Measurements from ENCODE around the gene ARRDC3.
"Not testable (repeated sequence)": the region's sequence is repeated elsewhere in the genome, so short reads cannot be mapped to it uniquely, and the experiment has no call there.

ARRDC3 gene

GRCh38 chr5:91388362-91388761, 5.2 kb upstream of the ARRDC3 start:
- in situ Hi-C loops (cut with MboI; ENCODE audit: low sequenced_read_pairs, unreplicated experiment): loop anchor here (10.0 to 25.0 kb wide), 2 partner anchors 164 to 526 kb away; no protein-coding TSS in a partner anchor
- no peak for TF ChIP-seq CTCF (IDR thresholded peaks at IDR 0.05; ENCODE audit: borderline replicate concordance, control extremely low read depth, extremely low read depth, insufficient read depth, missing control alignments)
- DNase-seq (ENCODE audit: low spot score): no peak

GRCh38 chr5:91386120-91386519, 3.0 kb upstream of the ARRDC3 start:
- in situ Hi-C loops (cut with MboI; ENCODE audit: low sequenced_read_pairs, unreplicated experiment): loop anchor here (10.0 to 25.0 kb wide), 2 partner anchors 161 to 524 kb away; no protein-coding TSS in a partner anchor
- no peak for DNase-seq (ENCODE audit: low spot score)
- TF ChIP-seq CTCF (IDR thresholded peaks at IDR 0.05; ENCODE audit: borderline replicate concordance, control extremely low read depth, extremely low read depth, insufficient read depth, missing control alignments): no peak

DNA sequence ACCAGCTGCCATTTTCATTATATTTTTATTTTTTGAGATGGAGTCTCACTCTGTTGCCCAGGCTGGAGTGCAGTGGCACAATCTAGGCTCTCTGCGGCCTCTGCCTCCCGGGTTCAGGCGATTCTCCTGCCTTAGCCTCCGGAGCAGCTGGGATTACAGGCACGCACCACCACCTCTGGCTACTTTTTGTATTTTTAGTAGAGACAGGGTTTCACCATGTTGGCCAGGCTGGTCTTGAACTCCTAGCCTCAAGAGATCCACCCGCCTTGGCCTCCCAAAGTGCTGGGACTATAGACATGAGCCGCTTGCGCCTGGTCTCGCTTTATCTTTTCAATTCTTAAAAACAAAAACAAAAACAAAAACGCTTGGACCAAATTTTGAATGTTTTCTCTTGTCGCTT, 2.5 kb upstream of the ARRDC3 start:
- in situ Hi-C loops (cut with MboI; ENCODE audit: low sequenced_read_pairs, unreplicated experiment): loop anchor here (10.0 to 25.0 kb wide), 2 partner anchors 161 to 523 kb away; no protein-coding TSS in a partner anchor
- DNase-seq (ENCODE audit: low spot score): not testable (repeated sequence)

DNA sequence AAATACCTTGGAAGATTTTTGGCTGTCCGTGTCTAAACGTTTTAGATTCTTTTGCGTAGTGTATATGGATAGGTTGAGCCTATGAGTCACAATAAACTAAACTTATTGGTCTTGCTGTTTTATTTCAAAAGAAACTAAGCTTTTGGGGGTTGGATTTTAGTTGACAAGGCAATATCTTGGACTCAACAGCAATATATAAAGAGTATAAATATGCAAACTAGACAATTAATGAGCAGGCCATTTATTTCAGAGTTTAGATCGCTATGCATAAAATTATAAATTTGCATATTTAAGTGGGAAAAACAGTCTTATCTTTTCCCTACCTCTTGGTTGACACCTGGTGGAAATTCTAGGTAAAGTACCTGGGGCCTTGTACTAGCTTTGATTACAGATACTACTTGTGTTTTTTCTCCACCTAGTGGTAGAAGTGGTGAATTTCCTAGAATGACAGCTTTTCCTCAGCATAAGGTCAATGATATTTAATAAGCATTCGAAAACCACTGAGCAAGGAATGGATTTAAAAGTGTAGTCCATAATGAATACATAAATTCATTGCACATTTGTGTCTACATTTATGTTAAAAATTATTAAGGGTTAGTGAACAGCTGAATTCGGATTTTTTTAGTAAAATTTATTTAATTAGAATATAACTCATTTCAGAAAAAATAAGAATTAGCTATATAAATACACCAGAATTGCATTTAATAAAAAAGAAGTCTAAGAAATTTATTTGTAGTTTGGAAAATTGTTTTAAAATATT, 1.7 kb upstream of the ARRDC3 start:
- TF ChIP-seq CTCF (IDR thresholded peaks at IDR 0.05; ENCODE audit: borderline replicate concordance, control extremely low read depth, extremely low read depth, insufficient read depth, missing control alignments): peak; percentile 65
- peak; percentile 70 for DNase-seq (ENCODE audit: low spot score)
- in situ Hi-C loops (cut with MboI; ENCODE audit: low sequenced_read_pairs, unreplicated experiment): loop anchor here (10.0 to 25.0 kb wide), 2 partner anchors 160 to 523 kb away; no protein-coding TSS in a partner anchor

- in situ Hi-C loops (cut with MboI; ENCODE audit: low sequenced_read_pairs, unreplicated experiment): loop anchor here (10.0 to 25.0 kb wide), 2 partner anchors 159 to 522 kb away; no protein-coding TSS in a partner anchor
- no peak for TF ChIP-seq CTCF (IDR thresholded peaks at IDR 0.05; ENCODE audit: borderline replicate concordance, control extremely low read depth, extremely low read depth, insufficient read depth, missing control alignments)
- DNase-seq (ENCODE audit: low spot score): peak; percentile 4
These were observed 811 bp upstream of the ARRDC3 start for GRCh38 chr5:91383956-91384300.

GRCh38 chr5:91382530-91383026, 539 bp downstream of the ARRDC3 start:
- TF ChIP-seq CTCF (IDR thresholded peaks at IDR 0.05; ENCODE audit: borderline replicate concordance, control extremely low read depth, extremely low read depth, insufficient read depth, missing control alignments): no peak
- DNase-seq (ENCODE audit: low spot score): peak; percentile 4
- in situ Hi-C loops (cut with MboI; ENCODE audit: low sequenced_read_pairs, unreplicated experiment): loop anchor here (10.0 to 25.0 kb wide), 2 partner anchors 158 to 520 kb away; no protein-coding TSS in a partner anchor

- no peak for TF ChIP-seq CTCF (IDR thresholded peaks at IDR 0.05; ENCODE audit: borderline replicate concordance, control extremely low read depth, extremely low read depth, insufficient read depth, missing control alignments)
- DNase-seq (ENCODE audit: low spot score): peak; percentile 49
- in situ Hi-C loops (cut with MboI; ENCODE audit: low sequenced_read_pairs, unreplicated experiment): loop anchor here (10.0 to 25.0 kb wide), 2 partner anchors 157 to 520 kb away; no protein-coding TSS in a partner anchor
These were observed 1.2 kb downstream of the ARRDC3 start for GRCh38 chr5:91381774-91382359.
